Activated CD4-positive, alpha-beta memory T cell treated with anti-CD3 and anti-CD28 coated beads, Interleukin-2, amount 10 ng/mL, durations not matched to agents 7 days and 5 days (primary cell): ENCODE measurements around the gene CATSPER4. TPM values are rescaled to one million over a fixed set of nuclear protein-coding genes. Genes with fewer than 3 reads are reported as not detected.

Experiments
- CTCF ChIA-PET: fragments of 350-600 bp; sonication (Branson Sonifier 250); formaldehyde crosslinking; loops from one replicate; lab custom pipeline; 2021; ENCODE audit warnings: antibody characterized with exemption, inconsistent platforms; lab: Charles Lee
- POLR2A ChIA-PET: fragments of 350-600 bp; sonication (Branson Sonifier 250); formaldehyde crosslinking; loops from one replicate; lab custom pipeline; 2021; ENCODE audit warnings: antibody characterized with exemption; lab: Charles Lee
- DNase-seq: peaks from one replicate; pipeline ENCODE4 v3.0.0-alpha.2; 2020
- H3K27ac Mint-ChIP-seq: one replicate; pipeline ENCODE4 v1.8.0; 2021; ENCODE audit warnings: mild to moderate bottlenecking, mixed read lengths
- H3K27me3 Mint-ChIP-seq: one replicate; pipeline ENCODE4 v1.8.0; 2021; ENCODE audit warnings: mixed read lengths
- H3K36me3 Mint-ChIP-seq: one replicate; pipeline ENCODE4 v1.8.0; 2021; ENCODE audit warnings: low read depth, mixed read lengths
- H3K4me1 Mint-ChIP-seq: one replicate; pipeline ENCODE4 v1.8.0; 2021; ENCODE audit warnings: mixed read lengths
- H3K4me3 Mint-ChIP-seq: one replicate; pipeline ENCODE4 v1.8.0; 2021; ENCODE audit warnings: mild to moderate bottlenecking, mixed read lengths
- H3K9me3 Mint-ChIP-seq: one replicate; pipeline ENCODE4 v1.8.0; 2021; ENCODE audit warnings: mixed read lengths
- total RNA-seq, 2 experiments: library from RNA; stranded (reverse); gene quantifications; one replicate each; pipeline ENCODE4 v1.2.3, GENCODE V29; 2021

Gene CATSPER4
- total RNA-seq, 2 experiments from 2014 or later, result not detected

- peak; percentile 31 for DNase-seq
- peak overlapping the region; percentile 87 for H3K27ac Mint-ChIP-seq
- peaks cover 27% of the 10 kb centered on the region for H3K36me3 Mint-ChIP-seq
- peaks cover 40% of the 10 kb centered on the region for H3K4me1 Mint-ChIP-seq
- H3K4me3 Mint-ChIP-seq, result peak overlapping the region; percentile 96
- POLR2A ChIA-PET, result interaction anchor here (0.6 to 3.9 kb wide), 39 partner anchors 12 to 1002 kb away, joined by 3 to 46 read pairs (median 5); partner anchors contain the start of genes C1orf232, CNKSR1, DHDDS and PDIK1L
- no peaks in the 10 kb centered on the region for H3K27me3 Mint-ChIP-seq
- H3K9me3 Mint-ChIP-seq, result no peaks in the 10 kb centered on the region
- CTCF ChIA-PET, result interaction anchor here (0.5 to 6.0 kb wide), 87 partner anchors 8 to 566 kb away, joined by 3 to 114 read pairs (median 5); partner anchors contain the start of genes C1orf232, CATSPER4, CD52 and CNKSR1
These were observed 44.4 kb downstream of the CATSPER4 start for GRCh38 chr1:26234644-26235370.

- Mint-ChIP-seq H3K27me3 (no peaks in the 10 kb centered on the region), H3K9me3 (no peaks in the 10 kb centered on the region), H3K4me3 (no peak overlapping the region), H3K27ac (peak overlapping the region; percentile 21), H3K4me1 (peaks cover 40% of the 10 kb centered on the region), H3K36me3 (peaks cover 34% of the 10 kb centered on the region)
- ChIA-PET POLR2A (interaction anchor here (1.3 to 1.7 kb wide), 2 partner anchors 37 to 78 kb away, joined by 3 to 6 read pairs; no protein-coding TSS in a partner anchor), CTCF (interaction anchor here (0.6 to 1.5 kb wide), 6 partner anchors 47 to 179 kb away, joined by 3 to 8 read pairs (median 3); partner anchors contain the start of gene ZNF593)
- no peak for DNase-seq
These were observed 47.0 kb downstream of the CATSPER4 start for GRCh38 chr1:26237230-26237966.

- no peaks in the 10 kb centered on the region for H3K27me3 Mint-ChIP-seq
These were observed 49.5 kb downstream of the CATSPER4 start for GRCh38 chr1:26239936-26240335.

More at GRCh38 chr1:26239936-26240335, 49.5 kb downstream of the CATSPER4 start:
- Mint-ChIP-seq H3K4me3 (no peak overlapping the region), H3K4me1 (peaks cover 33% of the 10 kb centered on the region), H3K36me3 (peaks cover 51% of the 10 kb centered on the region), H3K9me3 (no peaks in the 10 kb centered on the region), H3K27ac (no peak overlapping the region)
- ChIA-PET CTCF (no interaction called here), POLR2A (no interaction called here)
- no peak for DNase-seq

Other genes starting within 250 kb of the CATSPER4 start
- 10 to 100 TPM in 1 of 2 experiments, 1 to 10 TPM in 1; 9.4 to 10.1 TPM for gene PAFAH2, start 192.5 kb upstream of the CATSPER4 start, total RNA-seq
- not detected for gene EXTL1, start 168.8 kb upstream of the CATSPER4 start, total RNA-seq
- not detected for gene SLC30A2, start 144.5 kb upstream of the CATSPER4 start, total RNA-seq
- under 1 TPM; 0.25 to 0.33 TPM for gene TRIM63, start 123.0 kb upstream of the CATSPER4 start, total RNA-seq
- 10 to 100 TPM; 21.3 to 22.7 TPM for gene PDIK1L, start 78.8 kb upstream of the CATSPER4 start, total RNA-seq
- gene FAM110D, start 31.5 kb upstream of the CATSPER4 start, total RNA-seq, result not detected
- not detected for gene C1orf232, start 21.6 kb upstream of the CATSPER4 start, total RNA-seq
- 10 to 100 TPM; 20.3 to 22.9 TPM for gene ZNF593, start 20.7 kb upstream of the CATSPER4 start, total RNA-seq
- not detected for gene ZNF593OS, start 18.8 kb upstream of the CATSPER4 start, total RNA-seq
- gene CNKSR1, start 13.1 kb upstream of the CATSPER4 start, total RNA-seq, result 1 to 10 TPM; 1.8 to 5.3 TPM
- 10 to 100 TPM; 35.5 to 37.7 TPM for gene CEP85, start 43.6 kb downstream of the CATSPER4 start, total RNA-seq
- gene SH3BGRL3, start 89.5 kb downstream of the CATSPER4 start, total RNA-seq, result 100 to 1,000 TPM; 662 to 665 TPM
- gene UBXN11, start 116.0 kb downstream of the CATSPER4 start, total RNA-seq, result 10 to 100 TPM; 46.9 to 49.9 TPM
- 1,000 to 10,000 TPM; 1,572 to 1,591 TPM for gene CD52, start 127.4 kb downstream of the CATSPER4 start, total RNA-seq
- gene CRYBG2, start 163.5 kb downstream of the CATSPER4 start, total RNA-seq, result 1 to 10 TPM; 1.9 to 4.3 TPM
- gene ZNF683, start 182.1 kb downstream of the CATSPER4 start, total RNA-seq, result under 1 TPM in 1 of 2 experiments, not detected in 1; 0.18 TPM
- not detected for gene LIN28A, start 220.2 kb downstream of the CATSPER4 start, total RNA-seq
- gene DHDDS, start 241.7 kb downstream of the CATSPER4 start, total RNA-seq, result 10 to 100 TPM; 49.7 to 52.3 TPM